Forelimb muscle (tissue), 1 donor: ENCODE results near the gene BANP. TPM values are rescaled to one million over a fixed set of nuclear protein-coding genes. Genes with fewer than 3 reads are reported as not detected.
"Not testable (repeated sequence)": the region's sequence is repeated elsewhere in the genome, so short reads cannot be mapped to it uniquely, and the experiment has no call there.

Source experiments
- DNase-seq: peaks from one replicate; pipeline ENCODE4 v3.0.0-alpha.2; 2013; ENCODE audit warnings: low read depth
- polyA plus RNA-seq: library from polyadenylated mRNA; unstranded; fragments of 120-200 nt; gene quantifications from one replicate; pipeline ENCODE4 v1.2.1, GENCODE V29; 2013; ENCODE audit not compliant: insufficient read length

Gene BANP, protein sequence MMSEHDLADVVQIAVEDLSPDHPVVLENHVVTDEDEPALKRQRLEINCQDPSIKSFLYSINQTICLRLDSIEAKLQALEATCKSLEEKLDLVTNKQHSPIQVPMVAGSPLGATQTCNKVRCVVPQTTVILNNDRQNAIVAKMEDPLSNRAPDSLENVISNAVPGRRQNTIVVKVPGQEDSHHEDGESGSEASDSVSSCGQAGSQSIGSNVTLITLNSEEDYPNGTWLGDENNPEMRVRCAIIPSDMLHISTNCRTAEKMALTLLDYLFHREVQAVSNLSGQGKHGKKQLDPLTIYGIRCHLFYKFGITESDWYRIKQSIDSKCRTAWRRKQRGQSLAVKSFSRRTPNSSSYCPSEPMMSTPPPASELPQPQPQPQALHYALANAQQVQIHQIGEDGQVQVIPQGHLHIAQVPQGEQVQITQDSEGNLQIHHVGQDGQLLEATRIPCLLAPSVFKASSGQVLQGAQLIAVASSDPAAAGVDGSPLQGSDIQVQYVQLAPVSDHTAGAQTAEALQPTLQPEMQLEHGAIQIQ
- polyA plus RNA-seq = 14.0 TPM

DNA sequence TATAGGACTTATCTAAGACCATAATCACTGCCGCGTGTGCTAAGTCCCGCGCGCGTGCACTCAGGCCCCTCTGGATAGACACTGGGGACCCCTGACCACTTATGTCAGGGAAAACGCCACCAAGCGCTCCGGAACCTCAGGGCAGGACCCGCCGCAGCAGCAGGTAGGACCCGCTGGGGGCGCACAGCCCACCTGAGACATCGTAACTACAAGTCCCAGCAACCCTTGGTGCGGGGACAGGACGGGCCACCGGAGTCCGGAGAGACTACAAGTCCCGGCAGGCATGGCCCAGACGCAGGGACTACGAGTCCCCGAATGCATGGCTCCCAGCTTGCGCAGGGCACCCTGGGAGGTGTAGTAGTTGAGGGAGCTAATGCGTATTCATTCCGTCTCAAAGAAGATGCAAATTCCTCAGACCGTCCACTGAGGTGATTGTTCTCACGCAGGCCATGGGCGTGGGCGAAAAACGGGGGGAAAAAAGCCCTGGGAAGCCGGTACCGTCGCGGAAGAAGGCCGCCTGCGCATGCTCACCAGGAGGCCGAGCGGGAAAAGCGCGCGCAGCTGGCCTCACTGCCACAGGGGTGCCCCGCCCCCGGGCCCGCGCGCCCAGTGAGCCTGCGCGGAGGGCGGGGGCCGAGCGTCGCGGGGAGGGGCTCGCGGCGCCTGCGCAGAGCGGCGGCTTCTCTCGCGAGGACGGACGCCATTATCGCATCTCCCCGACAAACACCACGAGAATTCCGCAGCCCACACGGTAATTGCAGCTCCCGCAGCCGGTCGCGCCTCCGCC is at the start of gene BANP:
TSS of gene BANP (plus strand) at position 670 of the 787 bp plus-strand sequence. CDS start 23,682 bp downstream, outside the sequence.
- peak; percentile 95 for DNase-seq

DNA sequence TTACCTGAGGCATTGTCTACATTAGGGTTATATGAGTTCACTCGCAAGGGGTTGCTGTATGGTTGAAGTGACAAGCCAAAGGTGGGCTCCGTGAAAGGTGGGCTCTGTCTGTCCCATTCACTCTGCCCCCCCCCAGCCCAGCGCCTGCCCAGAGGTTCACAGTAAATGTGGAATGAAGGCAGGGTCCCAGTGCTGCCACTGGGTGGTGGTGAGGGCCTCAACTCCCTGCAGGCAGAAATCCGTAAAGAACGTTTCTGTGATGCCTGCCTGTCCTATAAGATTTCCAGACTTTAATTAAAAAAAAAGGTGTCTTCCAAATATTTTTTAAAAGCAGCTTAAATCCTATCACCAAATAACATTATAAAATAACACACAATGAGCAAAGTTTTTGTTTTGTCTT is 46.3 kb upstream of the BANP start:
- DNase-seq = not testable (repeated sequence)

GRCh38 chr16:87905521-87905920 is 45.7 kb upstream of the BANP start:
- not testable (repeated sequence) for DNase-seq

DNA sequence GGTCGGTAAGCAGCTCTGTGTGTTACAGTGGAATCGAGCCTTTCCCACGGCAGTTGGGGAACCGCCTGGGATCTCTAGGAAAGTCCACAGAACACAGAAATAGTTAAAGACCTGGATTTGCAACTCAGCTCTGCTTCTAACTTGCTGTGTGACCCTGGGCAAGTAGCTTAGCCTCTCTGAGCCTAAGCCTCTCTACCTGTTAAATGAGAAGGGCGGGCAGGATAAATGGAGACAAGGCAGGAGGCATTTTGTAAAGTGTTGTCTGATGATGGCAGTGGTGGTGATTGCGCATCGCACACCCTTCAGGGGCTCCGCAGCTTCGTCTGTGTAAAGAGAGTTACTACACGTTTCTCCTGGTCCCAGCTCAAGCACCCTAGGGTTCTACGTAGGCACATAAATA is 43.1 kb upstream of the BANP start:
- not testable (repeated sequence) for DNase-seq

- not testable (repeated sequence) for DNase-seq
Measured at GRCh38 chr16:87909203-87909935, 41.9 kb upstream of the BANP start.

DNA sequence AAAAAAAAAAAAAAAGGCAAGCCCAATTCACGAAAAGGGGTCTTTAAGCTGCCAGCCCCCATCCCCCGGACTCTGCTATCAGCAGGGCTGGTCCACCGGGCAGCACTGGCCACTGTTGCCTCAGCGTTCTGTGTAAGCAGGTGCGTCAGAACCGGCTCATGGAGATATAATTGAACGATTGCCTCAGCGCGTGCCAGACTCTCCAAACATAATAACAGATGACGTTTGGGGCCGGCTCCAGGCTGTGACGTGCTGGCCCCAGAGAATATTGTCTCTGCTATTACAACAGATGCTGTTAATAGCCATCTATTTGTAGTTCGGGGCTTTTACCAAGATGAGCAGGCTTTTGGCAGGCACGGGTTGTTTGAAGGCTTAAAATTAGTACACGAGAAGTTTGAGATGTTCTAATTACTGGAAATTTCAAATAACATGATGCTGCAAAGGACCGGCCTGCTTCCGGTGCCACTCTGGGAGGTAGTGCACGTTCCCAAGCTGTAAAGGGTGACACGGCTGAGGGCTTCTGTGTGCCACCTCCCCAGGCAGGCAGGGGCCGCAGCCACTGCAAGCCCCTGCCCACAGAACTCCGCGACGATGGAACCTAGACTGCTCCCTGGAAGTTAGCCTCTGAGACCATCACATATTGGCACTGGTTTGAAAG is 40.0 kb upstream of the BANP start:
- peak; percentile 40 for DNase-seq

DNA sequence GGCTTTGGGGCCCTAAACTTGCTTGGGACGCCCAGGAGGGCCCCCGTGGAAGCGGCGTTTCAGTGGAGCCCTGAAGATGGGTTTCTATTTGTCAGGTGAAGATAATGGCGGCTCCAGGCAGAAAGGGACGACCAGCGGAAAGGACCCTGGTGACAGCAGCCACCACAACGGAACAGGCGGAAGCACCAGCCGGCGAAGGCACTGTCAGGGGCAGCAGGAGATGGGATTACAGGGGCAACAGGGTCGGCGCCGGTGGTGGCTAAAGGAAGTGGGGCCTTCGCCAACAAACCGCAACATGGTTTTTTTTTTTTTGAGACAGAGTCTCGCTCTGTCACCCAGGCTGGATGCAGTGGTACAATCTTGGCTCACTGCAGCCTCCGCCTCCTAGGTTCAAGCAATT is 38.5 kb upstream of the BANP start:
- not testable (repeated sequence) for DNase-seq

DNA sequence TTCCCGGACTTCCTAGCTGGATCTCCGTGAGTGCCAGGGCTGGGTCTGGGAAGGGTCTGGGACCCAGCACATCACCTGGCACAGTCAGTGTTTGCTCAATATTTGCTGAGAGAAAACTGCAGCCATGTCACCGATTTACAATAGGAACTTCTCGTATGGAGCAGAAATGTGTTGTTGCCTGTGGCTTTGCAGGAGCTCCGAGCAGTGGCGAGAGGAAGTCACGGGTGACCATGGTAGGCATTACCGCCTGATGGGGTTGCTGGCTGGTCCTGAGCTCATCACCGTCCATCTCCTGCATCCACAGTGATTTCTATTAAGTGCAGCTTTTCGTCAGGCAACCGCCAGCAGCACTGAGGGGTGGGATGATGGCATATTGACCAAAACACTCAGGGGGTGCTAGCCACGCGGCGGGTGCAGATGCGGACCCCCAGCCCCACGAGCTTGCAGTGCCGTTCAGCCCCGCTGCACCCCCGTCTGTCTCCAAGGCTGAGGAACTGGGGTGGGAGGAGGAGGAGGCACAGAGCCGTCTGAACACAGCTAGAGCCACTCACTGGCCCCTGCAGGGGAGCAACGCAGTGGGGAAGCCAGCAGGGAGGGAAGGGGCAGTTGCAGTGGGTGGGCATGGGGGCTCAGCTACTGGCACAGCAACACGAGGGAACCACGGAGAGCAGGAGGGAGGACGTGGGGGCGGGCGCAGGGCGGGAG is 37.1 kb upstream of the BANP start:
- DNase-seq = not testable (repeated sequence)

DNA sequence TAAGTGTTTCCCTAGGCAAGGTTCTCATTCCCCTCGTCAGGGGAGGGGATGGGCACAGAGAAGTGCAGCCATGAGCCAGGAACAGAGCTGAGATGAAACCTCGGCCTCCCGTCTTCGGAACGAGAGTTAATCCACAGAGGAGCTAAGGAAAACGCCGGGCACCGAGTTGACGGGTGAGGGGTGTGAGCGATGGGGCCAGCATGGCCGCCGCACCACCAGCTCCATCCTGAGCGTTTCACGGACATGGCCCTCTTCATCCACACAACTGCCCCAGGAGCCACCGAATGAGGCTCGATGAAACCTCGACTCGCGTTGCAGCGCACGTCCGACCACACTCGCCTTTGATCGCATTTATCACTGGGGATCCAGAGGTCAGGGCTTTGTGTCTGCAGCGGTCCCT is 36.4 kb upstream of the BANP start:
- DNase-seq = no peak

DNA sequence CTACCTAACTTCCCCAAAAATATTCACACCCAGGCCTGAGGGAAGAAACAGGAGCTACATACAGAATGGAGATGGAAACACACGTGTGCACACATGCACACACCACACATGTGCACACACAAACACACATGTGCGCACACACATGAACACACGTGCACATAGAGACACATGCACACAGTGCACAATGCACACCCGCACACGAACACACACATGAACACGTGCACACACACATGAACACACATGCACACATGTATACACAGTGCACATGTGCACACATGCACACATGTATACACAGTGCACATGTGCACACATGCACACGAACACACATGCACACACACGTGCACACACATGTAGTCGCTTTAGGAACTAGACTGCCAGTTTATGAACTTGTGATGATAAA is 33.7 kb upstream of the BANP start:
- DNase-seq = no peak

DNA sequence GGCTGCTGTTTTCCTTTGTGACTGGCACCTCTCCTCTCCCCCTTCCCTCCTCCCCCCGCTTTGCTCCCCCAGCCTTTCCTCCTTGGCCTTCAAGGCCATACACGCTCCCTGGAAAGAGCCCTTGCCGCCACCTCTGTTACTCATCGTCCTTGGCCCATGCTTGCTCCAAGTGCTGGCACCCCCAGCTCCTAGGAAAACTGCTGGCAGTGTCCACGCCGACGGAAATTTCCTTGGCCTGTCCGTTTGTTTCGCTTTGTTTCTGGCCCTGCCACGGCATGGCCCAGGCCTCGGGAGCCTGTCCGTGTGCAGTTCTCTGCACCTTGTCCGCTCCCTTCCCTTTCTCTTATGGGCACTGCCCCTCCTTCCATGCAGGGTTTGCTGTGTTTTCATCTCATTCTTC is 32.9 kb upstream of the BANP start:
- DNase-seq = no peak

GRCh38 chr16:87918866-87919680 is 32.2 kb upstream of the BANP start:
- DNase-seq = peak; percentile 54

DNA sequence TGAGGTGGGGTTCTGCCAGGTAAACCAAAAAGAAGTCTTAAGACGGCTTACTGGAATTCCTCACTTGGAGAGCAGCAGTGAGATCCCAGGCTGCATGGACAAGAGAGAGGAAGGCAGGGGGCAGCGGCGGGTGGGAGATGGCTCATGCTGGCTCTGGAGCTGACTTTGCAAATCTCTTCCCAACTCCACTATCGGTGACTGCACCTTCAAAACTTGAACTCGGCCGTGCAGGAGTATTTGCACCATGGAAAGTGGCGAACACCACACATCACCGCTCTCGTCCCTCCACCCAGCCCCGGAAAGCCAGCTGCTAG is 31.6 kb upstream of the BANP start:
- DNase-seq = no peak

- no peak for DNase-seq
Measured at GRCh38 chr16:87921236-87921773, 29.9 kb upstream of the BANP start.

- no peak for DNase-seq
Measured at GRCh38 chr16:87922250-87922871, 28.9 kb upstream of the BANP start.

DNA sequence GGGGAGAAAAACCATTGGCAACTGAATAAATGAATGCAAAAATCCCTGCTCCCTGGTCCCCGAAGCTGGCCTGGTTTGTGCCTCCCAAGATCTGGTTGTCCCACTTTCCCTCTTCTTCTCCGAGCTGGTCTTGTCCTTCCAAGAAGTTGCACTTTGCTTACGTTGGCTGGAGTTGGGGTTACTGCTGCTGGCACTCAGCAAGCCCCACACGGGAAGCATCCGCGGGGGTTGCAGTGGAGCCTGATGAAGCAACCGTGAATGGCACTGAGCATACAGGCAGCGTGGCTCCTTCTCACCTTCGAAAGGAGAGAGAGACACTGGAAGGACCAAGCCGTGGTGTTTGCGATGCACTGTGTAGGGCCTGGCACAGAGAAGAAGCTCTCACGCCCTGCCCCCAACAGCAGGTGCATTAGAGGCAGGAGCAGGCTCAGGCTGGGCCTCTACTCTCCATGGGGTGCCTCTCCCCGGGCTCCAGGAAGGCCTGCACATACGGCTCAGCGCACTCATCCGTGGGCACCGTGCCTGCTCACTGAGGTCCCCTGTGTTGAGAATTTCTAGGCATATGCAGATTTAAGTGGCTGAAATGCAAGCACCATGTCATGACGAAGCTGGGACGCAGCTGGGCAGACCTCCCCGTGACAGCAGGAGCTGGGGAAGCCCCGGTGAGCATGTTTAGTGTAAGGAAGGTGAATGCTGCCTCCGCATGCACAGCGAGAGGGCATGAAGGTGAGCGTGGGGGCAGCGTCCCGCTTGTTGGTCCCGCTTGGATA is 27.0 kb upstream of the BANP start:
- DNase-seq = no peak

DNA sequence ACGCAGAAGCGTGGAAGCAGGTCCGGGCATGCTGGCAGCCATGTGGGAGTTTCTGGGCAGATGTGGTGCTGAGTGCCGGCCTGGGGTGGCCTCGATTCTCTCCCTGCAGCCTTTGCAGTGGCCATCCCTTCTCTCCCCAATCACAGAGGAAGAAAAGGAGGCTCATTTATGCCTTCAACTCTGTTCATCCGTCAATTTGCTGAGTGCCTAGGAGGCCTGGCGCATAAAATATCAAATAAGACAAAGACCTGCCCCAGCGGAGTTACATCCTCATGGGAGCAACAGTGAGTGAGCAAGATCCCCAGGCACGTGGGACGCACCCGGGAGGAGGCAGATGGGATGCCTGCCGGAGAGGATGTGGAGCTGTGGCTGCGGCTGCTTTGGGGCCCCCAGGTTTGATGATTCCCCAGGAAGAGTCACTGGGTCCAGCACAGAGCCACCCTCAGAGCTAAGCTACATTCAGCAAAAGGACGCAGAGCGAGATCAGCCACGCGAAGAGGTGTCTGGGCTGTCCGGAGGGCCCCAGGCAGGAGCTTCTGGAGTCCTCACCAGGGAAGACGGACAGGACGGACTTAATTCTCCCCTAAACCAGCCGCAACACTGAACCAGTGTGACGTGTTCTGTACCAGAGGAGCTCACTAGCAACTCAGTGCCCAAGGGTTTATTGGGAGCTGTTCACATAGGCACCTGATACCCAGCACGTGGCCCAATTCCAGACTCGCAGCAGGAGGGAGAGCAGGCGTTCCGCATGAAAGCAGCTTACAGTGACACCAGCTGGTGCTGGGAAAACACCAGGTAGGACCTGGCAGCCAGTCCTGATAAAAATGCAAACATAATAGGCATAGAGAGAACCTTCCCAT is 26.2 kb upstream of the BANP start:
- DNase-seq = no peak
